Uterine smooth muscle cell (primary cell): ENCODE results near the gene TYW3. TPM values are rescaled to one million over a fixed set of nuclear protein-coding genes. Genes with fewer than 3 reads are reported as not detected.

Experiments
- total RNA-seq: library from RNA; depleted of rRNA; stranded (reverse); fragments of >200 nt; gene quantifications from 2 replicates; pipeline ENCODE4 v1.2.3, GENCODE V29; 2014

The TYW3 gene, protein sequence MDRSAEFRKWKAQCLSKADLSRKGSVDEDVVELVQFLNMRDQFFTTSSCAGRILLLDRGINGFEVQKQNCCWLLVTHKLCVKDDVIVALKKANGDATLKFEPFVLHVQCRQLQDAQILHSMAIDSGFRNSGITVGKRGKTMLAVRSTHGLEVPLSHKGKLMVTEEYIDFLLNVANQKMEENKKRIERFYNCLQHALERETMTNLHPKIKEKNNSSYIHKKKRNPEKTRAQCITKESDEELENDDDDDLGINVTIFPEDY
- total RNA-seq: 19.6 and 24.0 TPM in 2 replicates

GRCh38 chr1:74732960-74733603 is at the start of gene TYW3, which contains the start of gene CRYZ:
Gene TYW3 (plus strand): TSS chr1:74733152. CDS start chr1:74733245, 93 bp downstream.
Gene CRYZ (minus strand): TSS chr1:74733050. CDS start chr1:74724821, 8,229 bp downstream.

Other genes with a start within 250 kb of the TYW3 start
- not detected in 2 replicates for gene LRRC53, start 220.5 kb upstream of the TYW3 start, total RNA-seq
- not detected in 2 replicates for gene ERICH3, start 59.4 kb upstream of the TYW3 start, total RNA-seq
- gene CRYZ, start 102 bp upstream of the TYW3 start, total RNA-seq: 83.7 and 124 TPM in 2 replicates